ENCODE results near the gene ZP1. TPM values are rescaled to one million over a fixed set of nuclear protein-coding genes. Genes with fewer than 3 reads are reported as not detected.

Gene ZP1
- total and polyA plus RNA-seq, 4 donors, result not detected

- WGBS, result 92% methylated on average over 1 of the region's 1 CpG
- H3K36me3 ChIP-seq (ENCODE audit: control insufficient read depth in 4 of 4, insufficient read depth in 3 of 4, low read depth in 1 of 4, low read length in 3 of 4), result peaks cover 8 to 32% (median 18%) of the 10 kb centered on the region in 4 donors
- peaks cover 0 to 18% (median 11%) of the 10 kb centered on the region in 4 donors for H3K4me1 ChIP-seq (ENCODE audit: control insufficient read depth in 4 of 4, insufficient read depth in 4 of 4, low read length in 3 of 4)
- no peaks in the 10 kb centered on the region for H3K27me3 ChIP-seq (ENCODE audit: control insufficient read depth in 4 of 4, insufficient read depth in 4 of 4, low read length in 3 of 4)
- no peak overlapping the region for H3K4me3 ChIP-seq (ENCODE audit: low read depth in 1 of 3, low read length in 3 of 3)
- TF ChIP-seq RAD21 (IDR thresholded peaks at IDR 0.05), result no peak
- no peak for TF ChIP-seq CTCF (IDR thresholded peaks at IDR 0.05; ENCODE audit: low read depth, low read length, missing input control)
- no peak for TF ChIP-seq RXRA (IDR thresholded peaks at IDR 0.05)
- no peak for TF ChIP-seq EGR1 (IDR thresholded peaks at IDR 0.05; ENCODE audit: low read depth in 2 of 2)
- no peak for TF ChIP-seq MAX (IDR thresholded peaks at IDR 0.05)
- no peak for TF ChIP-seq REST (IDR thresholded peaks at IDR 0.05)
- TF ChIP-seq GABPA (IDR thresholded peaks at IDR 0.05 in 1 of 2, conservative IDR thresholded peaks at IDR 0.05 in 1 of 2), result no peak
- TF ChIP-seq HNF4G (IDR thresholded peaks at IDR 0.05), result no peak
- TF ChIP-seq TAF1 (conservative IDR thresholded peaks at IDR 0.05), result no peak
- no peak for TF ChIP-seq HNF4A (conservative IDR thresholded peaks at IDR 0.05)
- TF ChIP-seq JUND (IDR thresholded peaks at IDR 0.05), result no peak
- no peak for TF ChIP-seq YY1 (IDR thresholded peaks at IDR 0.05)
- TF ChIP-seq SP1 (IDR thresholded peaks at IDR 0.05), result no peak
- TF ChIP-seq FOXA1 (IDR thresholded peaks at IDR 0.05), result no peak
- H3K9ac ChIP-seq (ENCODE audit: low read depth in 1 of 2, low read length in 2 of 2), result no peak overlapping the region
- no peak for DNase-seq (ENCODE audit: low spot score)
- H3K27ac ChIP-seq (ENCODE audit: low read depth in 1 of 2, low read length in 2 of 2), result no peak overlapping the region
- H3K9me3 ChIP-seq (ENCODE audit: control insufficient read depth in 4 of 4, low read length in 3 of 4), result no peaks in the 10 kb centered on the region
Observed at GRCh38 chr11:60919320-60919719, 52.0 kb downstream of the ZP1 start.

- DNase-seq (ENCODE audit: low spot score), result no peak
- Histone ChIP-seq H3K27me3 (ENCODE audit: control insufficient read depth in 4 of 4, insufficient read depth in 4 of 4, low read length in 3 of 4) (no peaks in the 10 kb centered on the region), H3K9ac (ENCODE audit: low read depth in 1 of 2, low read length in 2 of 2) (no peak overlapping the region), H3K4me1 (ENCODE audit: control insufficient read depth in 4 of 4, insufficient read depth in 4 of 4, low read length in 3 of 4) (peaks cover 5 to 18% (median 10%) of the 10 kb centered on the region in 4 donors), H3K27ac (ENCODE audit: low read depth in 1 of 2, low read length in 2 of 2) (no peak overlapping the region), H3K9me3 (ENCODE audit: control insufficient read depth in 4 of 4, low read length in 3 of 4) (no peaks in the 10 kb centered on the region), H3K4me3 (ENCODE audit: low read depth in 1 of 3, low read length in 3 of 3) (no peak overlapping the region), H3K36me3 (ENCODE audit: control insufficient read depth in 4 of 4, insufficient read depth in 3 of 4, low read depth in 1 of 4, low read length in 3 of 4) (peaks cover 8 to 32% (median 18%) of the 10 kb centered on the region in 4 donors)
- 76% methylated on average over 2 of the region's 2 CpGs for WGBS
- TF ChIP-seq YY1 (IDR thresholded peaks at IDR 0.05), result no peak
- no peak for TF ChIP-seq MAX (IDR thresholded peaks at IDR 0.05)
Observed at GRCh38 chr11:60919956-60920355, 52.6 kb downstream of the ZP1 start.

All from liver (tissue), 9 donors.